GM20000 (cell line): ENCODE measurements around the gene ZNF423.

Source experiments
- DNase-seq: peaks from one replicate; pipeline ENCODE4 v3.0.0; 2012; ENCODE audit warnings: low spot score
- TF ChIP-seq, protein P1 (sequence below): IDR thresholded peaks from 2 replicates; pipeline ENCODE4 v1.5.1; 2012; ENCODE audit warnings: mild to moderate bottlenecking, control low read depth; ENCODE audit errors: extremely low read depth, missing control alignments

Gene ZNF423

DNA sequence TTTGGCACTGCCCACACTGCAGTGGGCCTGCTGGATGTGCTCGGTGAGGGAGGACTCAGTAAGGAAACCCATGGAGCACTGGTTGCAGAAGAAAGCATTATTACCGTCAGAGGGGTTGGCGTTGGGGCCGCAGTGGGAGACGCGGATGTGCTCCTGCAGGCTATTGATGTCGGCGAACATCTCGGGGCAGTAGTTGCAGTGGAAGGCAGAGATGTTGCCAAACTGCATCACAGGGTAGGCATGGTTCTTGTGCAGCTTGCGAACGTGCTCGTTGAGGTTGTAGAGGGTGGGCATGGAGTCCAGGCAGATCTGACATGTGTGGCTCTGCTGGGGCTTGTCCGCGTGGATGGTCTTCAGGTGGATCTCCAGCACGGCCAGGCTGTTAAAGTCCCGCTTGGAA lies 218.4 kb downstream of the ZNF423 start:
- no peak for DNase-seq
- TF ChIP-seq, protein P1, sequence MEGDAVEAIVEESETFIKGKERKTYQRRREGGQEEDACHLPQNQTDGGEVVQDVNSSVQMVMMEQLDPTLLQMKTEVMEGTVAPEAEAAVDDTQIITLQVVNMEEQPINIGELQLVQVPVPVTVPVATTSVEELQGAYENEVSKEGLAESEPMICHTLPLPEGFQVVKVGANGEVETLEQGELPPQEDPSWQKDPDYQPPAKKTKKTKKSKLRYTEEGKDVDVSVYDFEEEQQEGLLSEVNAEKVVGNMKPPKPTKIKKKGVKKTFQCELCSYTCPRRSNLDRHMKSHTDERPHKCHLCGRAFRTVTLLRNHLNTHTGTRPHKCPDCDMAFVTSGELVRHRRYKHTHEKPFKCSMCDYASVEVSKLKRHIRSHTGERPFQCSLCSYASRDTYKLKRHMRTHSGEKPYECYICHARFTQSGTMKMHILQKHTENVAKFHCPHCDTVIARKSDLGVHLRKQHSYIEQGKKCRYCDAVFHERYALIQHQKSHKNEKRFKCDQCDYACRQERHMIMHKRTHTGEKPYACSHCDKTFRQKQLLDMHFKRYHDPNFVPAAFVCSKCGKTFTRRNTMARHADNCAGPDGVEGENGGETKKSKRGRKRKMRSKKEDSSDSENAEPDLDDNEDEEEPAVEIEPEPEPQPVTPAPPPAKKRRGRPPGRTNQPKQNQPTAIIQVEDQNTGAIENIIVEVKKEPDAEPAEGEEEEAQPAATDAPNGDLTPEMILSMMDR: no peak

DNA sequence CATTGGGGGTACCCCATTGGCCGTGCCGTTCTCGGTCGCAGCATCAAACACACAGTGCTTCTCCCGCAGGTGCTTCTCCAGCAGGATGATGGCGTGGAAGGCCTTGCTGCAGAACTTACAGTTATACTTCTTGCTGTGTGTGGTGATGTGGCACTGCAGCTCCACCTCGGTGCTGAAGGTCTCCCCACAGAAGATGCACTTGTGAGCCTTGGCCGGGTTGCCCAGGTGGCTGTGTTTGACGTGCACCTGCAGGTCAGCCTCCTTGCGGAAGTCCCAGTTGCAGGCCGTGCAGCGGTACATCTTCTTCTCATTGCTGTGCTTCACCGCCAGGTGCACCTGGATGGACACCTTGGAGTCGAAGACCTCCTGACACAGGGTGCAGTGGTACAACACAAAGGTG lies 219.3 kb downstream of the ZNF423 start:
- DNase-seq: no peak
- TF ChIP-seq, protein P1: no peak

DNA sequence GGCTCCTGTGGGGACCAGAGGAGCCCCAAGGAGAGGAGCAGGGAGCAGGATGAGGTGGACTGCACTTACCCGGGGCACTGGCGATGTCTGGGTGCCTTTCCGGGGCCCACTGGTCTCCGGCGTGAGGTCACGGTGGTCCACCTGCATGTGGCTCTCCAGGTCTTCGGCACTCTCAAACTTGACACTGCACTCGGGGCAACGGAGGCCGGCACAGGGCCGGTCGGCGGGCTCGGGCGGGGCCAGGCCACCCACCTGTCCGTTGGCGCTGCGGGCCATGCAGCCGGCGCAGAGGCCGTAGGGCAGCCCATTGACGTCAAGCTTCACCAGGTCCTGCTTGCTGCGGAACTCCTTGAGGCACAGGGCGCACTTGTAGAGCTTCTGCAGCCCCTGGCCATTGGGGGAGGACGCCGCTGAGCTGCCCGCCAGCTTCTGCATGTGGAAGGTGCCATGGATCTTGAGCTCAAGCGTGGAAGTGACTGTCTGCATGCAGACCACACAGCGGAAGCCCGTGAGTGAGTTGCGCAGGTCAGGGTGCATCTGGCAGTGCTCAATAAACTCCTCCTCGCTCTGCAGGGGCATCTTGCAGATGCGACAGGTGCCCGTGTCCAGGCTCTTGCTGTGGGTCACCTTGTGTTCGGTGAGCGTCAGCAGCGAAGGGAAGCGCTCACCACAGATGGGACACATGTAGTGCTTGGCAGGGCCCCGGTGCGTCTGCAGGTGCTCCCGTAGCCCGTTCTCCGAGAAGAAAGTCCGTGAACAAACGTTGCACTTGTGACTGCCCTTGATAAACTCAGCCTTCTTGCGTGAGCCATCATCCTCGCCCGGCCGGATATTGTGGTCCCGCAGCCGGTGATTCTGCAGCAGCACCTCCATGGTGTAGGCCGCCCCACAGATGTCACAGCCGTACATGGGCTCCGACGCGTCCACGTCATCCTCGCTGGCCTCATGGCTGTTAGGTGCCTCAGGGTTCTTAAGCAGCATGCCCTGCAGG lies 220.0 kb downstream of the ZNF423 start:
- DNase-seq: no peak
- TF ChIP-seq, protein P1: no peak

DNA sequence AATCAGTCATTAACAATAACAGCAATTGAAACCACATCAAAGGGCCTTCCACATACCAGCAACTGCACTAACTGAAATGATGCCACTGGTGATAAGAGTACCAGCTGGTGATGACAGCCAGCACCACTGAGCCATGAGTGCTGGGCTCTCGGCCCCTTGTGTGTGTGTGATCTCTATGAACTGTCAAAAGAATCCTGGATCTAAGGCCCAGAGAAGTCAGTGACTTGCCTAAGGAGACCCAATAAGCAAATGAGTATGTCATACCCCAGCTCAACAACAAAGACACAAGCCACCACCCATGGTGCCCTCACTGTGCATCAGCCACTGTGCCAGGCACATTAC lies 220.9 kb downstream of the ZNF423 start:
- TF ChIP-seq, protein P1: no peak
- DNase-seq: no peak

DNA sequence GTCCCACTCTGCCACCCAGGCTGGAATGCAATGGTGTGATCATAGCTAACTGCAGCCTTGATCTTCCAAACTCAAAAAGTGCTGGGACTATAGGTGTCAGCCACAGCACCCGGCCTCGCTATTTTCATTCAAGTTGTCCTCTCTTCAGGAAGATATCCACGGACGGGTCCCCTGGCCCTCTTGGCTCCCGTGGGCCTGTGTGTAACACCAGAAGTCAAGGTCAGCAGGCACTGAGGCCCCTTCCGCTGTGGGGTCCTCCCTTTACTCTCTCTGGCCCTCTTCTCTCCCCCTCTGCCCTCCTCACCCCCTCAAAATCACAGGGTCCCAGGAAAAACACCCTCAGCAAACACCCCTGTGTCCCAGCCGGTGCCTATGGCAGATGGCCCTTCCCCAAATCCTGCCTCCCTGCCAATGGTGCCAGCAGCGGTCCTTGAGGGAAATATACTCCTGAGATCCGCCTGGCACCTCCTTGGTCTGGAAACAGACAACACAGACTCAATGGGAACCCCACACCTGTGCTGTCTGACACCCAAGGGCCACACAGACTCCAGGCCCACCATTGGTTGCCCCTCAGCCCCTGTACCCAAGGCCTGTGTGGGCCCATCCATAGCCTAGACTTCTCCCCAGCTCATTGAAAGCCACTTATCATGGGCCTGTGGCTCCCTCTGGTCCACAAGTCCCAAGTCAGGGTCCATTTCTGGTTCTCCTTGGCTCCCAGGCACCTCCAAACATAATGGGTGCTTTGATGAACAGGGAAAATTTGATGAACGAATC lies 221.5 kb downstream of the ZNF423 start:
- TF ChIP-seq, protein P1: no peak
- DNase-seq: no peak

DNA sequence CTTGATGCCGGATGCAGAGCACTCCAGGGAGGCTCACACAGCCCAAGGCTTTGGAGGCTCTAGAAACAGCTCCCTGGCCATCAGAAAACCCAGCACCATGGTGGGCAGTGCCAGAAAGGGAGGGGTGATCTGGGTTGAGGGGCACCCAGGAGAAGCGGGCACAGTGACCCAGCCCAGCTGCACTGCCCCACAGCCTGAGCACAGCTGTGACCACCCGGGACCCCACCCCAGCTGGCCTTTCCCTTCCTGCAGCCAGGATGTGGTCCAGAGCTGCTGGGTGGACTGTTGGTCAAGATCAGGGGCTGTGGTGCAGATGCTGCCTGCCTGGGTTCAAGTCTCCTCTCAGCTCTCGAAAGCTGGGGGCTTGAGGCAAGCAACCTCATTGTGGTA lies 223.1 kb downstream of the ZNF423 start:
- DNase-seq: no peak
- TF ChIP-seq, protein P1: no peak
